HG03108 (cell line): Measurements from ENCODE around the gene PLA2G4A.

Experiments used
- ATAC-seq: cut with Tn5 transposase; IDR thresholded peaks from one replicate; pipeline ENCODE4 v1.9.1; 2021; ENCODE audit warnings: moderate library complexity; ENCODE audit not compliant: unreplicated experiment

PLA2G4A gene

GRCh38 chr1:186828611-186829454 lies at the start of gene PLA2G4A:
Gene PLA2G4A, plus strand, starts transcription at chr1:186828949. Its CDS starts 25,406 bp downstream, at chr1:186854355.
- peak; percentile 71 for ATAC-seq

- no peak for ATAC-seq
These were observed 48.7 kb upstream of the PLA2G4A start for GRCh38 chr1:186780076-186780475.

- ATAC-seq: no peak
These were observed 47.0 kb upstream of the PLA2G4A start for GRCh38 chr1:186781730-186782129.

GRCh38 chr1:186782791-186783190 lies 46.0 kb upstream of the PLA2G4A start:
- ATAC-seq: no peak

- ATAC-seq: no peak
These were observed 45.6 kb upstream of the PLA2G4A start for GRCh38 chr1:186783193-186783592.

GRCh38 chr1:186785503-186785902 lies 43.2 kb upstream of the PLA2G4A start:
- no peak for ATAC-seq

- no peak for ATAC-seq
These were observed 38.6 kb upstream of the PLA2G4A start for GRCh38 chr1:186790101-186790500.

- no peak for ATAC-seq
These were observed 35.7 kb upstream of the PLA2G4A start for GRCh38 chr1:186792870-186793581.

- no peak for ATAC-seq
These were observed 35.2 kb upstream of the PLA2G4A start for GRCh38 chr1:186793582-186793927.

- no peak for ATAC-seq
These were observed 29.6 kb upstream of the PLA2G4A start for GRCh38 chr1:186798960-186799688.

- ATAC-seq: peak; percentile 73
These were observed 29.1 kb upstream of the PLA2G4A start for GRCh38 chr1:186799689-186800054.

- no peak for ATAC-seq
These were observed 26.4 kb upstream of the PLA2G4A start for GRCh38 chr1:186802388-186802787.

- ATAC-seq: no peak
These were observed 24.1 kb upstream of the PLA2G4A start for GRCh38 chr1:186804679-186805078.

GRCh38 chr1:186806477-186806876 lies 22.3 kb upstream of the PLA2G4A start:
- no peak for ATAC-seq

GRCh38 chr1:186807163-186807562 lies 21.6 kb upstream of the PLA2G4A start:
- ATAC-seq: no peak

- no peak for ATAC-seq
These were observed 16.9 kb upstream of the PLA2G4A start for GRCh38 chr1:186811892-186812291.

GRCh38 chr1:186812570-186812969 lies 16.2 kb upstream of the PLA2G4A start:
- ATAC-seq: no peak

- no peak for ATAC-seq
These were observed 15.3 kb upstream of the PLA2G4A start for GRCh38 chr1:186813420-186813819.

- peak; percentile 51 for ATAC-seq
These were observed 9.6 kb upstream of the PLA2G4A start for GRCh38 chr1:186819126-186819525.

- ATAC-seq: peak; percentile 16
These were observed 9.2 kb upstream of the PLA2G4A start for GRCh38 chr1:186819563-186819962.

GRCh38 chr1:186829686-186830587 lies 1.2 kb downstream of the PLA2G4A start:
- ATAC-seq: no peak
